ENCODE measurements around the gene VAT1. TPM values are rescaled to one million over a fixed set of nuclear protein-coding genes. Genes with fewer than 3 reads are reported as not detected.

Gene VAT1
- polyA plus RNA-seq, 1 donor from 2014 or later = 151 TPM

DNA sequence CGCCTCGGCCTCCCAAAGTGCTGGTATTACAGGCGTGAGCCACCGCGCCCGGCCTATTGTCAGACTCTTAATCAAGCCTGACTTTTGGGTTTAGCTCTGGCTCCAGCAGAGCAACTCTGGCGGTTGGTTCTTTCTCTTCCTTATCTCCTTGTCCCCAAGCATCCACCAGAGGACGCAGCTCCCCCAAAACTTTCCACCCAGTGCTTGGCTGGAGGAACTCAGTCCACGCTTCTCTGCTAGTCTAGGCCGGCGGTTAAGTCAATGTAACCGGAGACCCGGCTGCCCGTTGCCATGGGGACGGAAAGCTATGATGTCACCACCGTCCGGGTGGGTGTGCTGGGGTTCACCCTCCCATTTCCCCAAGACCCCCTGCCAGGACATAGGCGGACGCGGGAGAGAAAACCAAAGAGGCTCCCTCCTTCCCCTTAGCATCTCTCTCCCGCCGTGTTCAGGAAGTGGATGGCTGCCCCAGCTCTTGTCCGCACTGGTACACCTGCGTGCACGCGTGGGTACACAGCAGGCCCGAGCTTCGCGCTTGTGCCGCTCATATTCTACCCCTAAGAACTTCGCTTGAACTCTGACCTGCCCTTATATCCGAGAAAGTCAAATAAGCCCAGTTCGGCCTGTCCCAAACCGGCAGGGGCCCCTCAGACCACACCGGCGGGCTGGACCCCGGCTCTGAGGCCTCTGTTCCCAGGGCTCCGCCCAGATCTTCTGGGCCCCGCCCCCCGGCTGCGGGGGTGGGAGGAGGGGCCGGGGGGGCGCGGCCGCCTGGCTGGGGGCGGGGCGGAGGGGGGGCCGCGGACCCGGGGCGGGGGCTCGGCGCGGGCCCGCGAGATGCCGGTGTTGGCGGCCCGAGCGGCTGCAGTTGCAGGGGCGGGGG, 2.5 kb upstream of the VAT1 start, which contains the start of gene RND2:
Gene RND2 (plus strand): TSS at position 825 of the 883 bp plus-strand sequence. CDS start 117 bp downstream, outside the sequence.
- Histone ChIP-seq H3K27me3 (ENCODE audit: insufficient read depth, low read depth, low read length) (no peaks in the 10 kb centered on the region), H2AFZ (ENCODE audit: low read depth, low read length) (peak within 1 kb of the TSS; percentile 90), H3K79me2 (replicated peaks; ENCODE audit: insufficient read depth, low read length) (peaks cover 38% of the 10 kb centered on the region), H4K20me1 (ENCODE audit: insufficient read depth) (peaks cover 4% of the 10 kb centered on the region), H3K4me2 (ENCODE audit: low read length) (peak within 1 kb of the TSS; percentile 84), H3K9ac (ENCODE audit: low read length) (peak within 1 kb of the TSS; percentile 92), H3K4me3 (ENCODE audit: low read length) (peak within 1 kb of the TSS; percentile 83), H3K9me2 (ENCODE audit: insufficient read depth, low read length) (no peaks in the 10 kb centered on the region), H3K27ac (ENCODE audit: low read length) (peak within 1 kb of the TSS; percentile 95), H3F3A (ENCODE audit: insufficient read depth, low read length, poor library complexity, severe bottlenecking) (peaks cover 5% of the 10 kb centered on the region), H3K9me3 (ENCODE audit: low read length) (no peaks in the 10 kb centered on the region), H3K36me3 (ENCODE audit: insufficient read depth, low read length) (no peaks in the 10 kb centered on the region)
- TF ChIP-seq, protein P1, sequence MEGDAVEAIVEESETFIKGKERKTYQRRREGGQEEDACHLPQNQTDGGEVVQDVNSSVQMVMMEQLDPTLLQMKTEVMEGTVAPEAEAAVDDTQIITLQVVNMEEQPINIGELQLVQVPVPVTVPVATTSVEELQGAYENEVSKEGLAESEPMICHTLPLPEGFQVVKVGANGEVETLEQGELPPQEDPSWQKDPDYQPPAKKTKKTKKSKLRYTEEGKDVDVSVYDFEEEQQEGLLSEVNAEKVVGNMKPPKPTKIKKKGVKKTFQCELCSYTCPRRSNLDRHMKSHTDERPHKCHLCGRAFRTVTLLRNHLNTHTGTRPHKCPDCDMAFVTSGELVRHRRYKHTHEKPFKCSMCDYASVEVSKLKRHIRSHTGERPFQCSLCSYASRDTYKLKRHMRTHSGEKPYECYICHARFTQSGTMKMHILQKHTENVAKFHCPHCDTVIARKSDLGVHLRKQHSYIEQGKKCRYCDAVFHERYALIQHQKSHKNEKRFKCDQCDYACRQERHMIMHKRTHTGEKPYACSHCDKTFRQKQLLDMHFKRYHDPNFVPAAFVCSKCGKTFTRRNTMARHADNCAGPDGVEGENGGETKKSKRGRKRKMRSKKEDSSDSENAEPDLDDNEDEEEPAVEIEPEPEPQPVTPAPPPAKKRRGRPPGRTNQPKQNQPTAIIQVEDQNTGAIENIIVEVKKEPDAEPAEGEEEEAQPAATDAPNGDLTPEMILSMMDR (IDR thresholded peaks at IDR 0.05; ENCODE audit: poor library complexity, severe bottlenecking) = peak; percentile 97
- TF ChIP-seq, protein P2, sequence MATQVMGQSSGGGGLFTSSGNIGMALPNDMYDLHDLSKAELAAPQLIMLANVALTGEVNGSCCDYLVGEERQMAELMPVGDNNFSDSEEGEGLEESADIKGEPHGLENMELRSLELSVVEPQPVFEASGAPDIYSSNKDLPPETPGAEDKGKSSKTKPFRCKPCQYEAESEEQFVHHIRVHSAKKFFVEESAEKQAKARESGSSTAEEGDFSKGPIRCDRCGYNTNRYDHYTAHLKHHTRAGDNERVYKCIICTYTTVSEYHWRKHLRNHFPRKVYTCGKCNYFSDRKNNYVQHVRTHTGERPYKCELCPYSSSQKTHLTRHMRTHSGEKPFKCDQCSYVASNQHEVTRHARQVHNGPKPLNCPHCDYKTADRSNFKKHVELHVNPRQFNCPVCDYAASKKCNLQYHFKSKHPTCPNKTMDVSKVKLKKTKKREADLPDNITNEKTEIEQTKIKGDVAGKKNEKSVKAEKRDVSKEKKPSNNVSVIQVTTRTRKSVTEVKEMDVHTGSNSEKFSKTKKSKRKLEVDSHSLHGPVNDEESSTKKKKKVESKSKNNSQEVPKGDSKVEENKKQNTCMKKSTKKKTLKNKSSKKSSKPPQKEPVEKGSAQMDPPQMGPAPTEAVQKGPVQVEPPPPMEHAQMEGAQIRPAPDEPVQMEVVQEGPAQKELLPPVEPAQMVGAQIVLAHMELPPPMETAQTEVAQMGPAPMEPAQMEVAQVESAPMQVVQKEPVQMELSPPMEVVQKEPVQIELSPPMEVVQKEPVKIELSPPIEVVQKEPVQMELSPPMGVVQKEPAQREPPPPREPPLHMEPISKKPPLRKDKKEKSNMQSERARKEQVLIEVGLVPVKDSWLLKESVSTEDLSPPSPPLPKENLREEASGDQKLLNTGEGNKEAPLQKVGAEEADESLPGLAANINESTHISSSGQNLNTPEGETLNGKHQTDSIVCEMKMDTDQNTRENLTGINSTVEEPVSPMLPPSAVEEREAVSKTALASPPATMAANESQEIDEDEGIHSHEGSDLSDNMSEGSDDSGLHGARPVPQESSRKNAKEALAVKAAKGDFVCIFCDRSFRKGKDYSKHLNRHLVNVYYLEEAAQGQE (IDR thresholded peaks at IDR 0.05; ENCODE audit: borderline replicate concordance) = peak; percentile 53
- peak; percentile 97 for TF ChIP-seq RAD21 (conservative IDR thresholded peaks at IDR 0.05)
- peak; percentile 95 for TF ChIP-seq MXI1 (conservative IDR thresholded peaks at IDR 0.05; ENCODE audit: poor library complexity, severe bottlenecking)
- peak; percentile 61 for TF ChIP-seq EP300 (conservative IDR thresholded peaks at IDR 0.05; ENCODE audit: poor library complexity, severe bottlenecking)
- TF ChIP-seq TAF1 (IDR thresholded peaks at IDR 0.05; ENCODE audit: low read depth) = peak; percentile 54
- TF ChIP-seq SMC3 (conservative IDR thresholded peaks at IDR 0.05; ENCODE audit: poor library complexity) = peak; percentile 99
- peak; percentile 63 for TF ChIP-seq POLR2AphosphoS5 (IDR thresholded peaks at IDR 0.05)
- TF ChIP-seq EZH2 (IDR thresholded peaks at IDR 0.05; ENCODE audit: borderline replicate concordance, insufficient read depth, low read length, poor library complexity, severe bottlenecking) = no peak

DNA sequence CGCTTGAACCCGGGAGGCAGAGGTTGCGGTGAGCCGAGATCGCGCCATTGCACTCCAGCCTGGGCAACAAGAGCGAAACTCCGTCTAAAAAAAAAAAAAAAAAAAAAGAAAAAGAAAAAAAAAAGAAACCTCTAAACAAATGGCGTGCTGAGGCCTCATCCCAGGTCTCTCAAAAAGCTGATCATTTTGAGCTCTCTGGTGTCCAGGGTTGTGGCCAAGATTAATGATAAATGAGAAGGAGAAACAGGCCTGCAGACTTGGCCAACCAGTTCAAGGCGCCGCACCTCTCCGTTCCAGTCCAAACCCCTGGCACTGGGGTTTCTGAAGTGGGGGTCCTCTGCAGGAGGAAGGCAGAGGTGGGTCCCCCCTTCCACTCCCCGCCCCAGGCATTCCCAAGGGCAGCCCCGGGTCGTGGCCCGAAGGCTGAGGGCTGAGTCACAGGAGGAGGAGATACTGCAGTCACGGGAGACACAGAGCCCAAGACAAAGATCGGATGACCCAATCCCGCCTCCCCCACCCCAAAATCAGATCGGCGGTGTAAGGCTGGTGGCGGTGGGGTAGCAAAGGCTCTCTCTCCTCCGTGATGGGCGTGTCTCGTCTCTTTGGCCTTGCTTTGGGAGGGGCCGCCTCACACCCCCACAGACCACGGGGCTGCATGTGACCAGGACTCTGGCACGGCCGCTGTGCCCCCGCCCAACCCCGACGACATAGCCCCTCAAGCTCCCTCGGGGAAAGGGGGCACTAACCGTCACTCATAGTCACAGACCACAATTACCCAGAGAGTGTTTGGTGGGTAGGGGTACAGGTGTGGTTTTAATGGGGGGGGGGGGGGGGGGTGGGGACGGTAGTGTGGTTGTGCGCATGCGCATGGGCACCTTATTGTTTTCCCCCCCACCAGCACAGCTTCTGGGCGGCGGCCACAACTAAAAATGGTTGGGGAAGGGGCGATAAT, 1.1 kb downstream of the VAT1 start:
- H2AFZ ChIP-seq (ENCODE audit: low read depth, low read length) = peak overlapping the region; percentile 75
- H3K27ac ChIP-seq (ENCODE audit: low read length) = peak overlapping the region; percentile 95
- no peaks in the 10 kb centered on the region for H3K9me3 ChIP-seq (ENCODE audit: low read length)
- peaks cover 66% of the 10 kb centered on the region for H3K79me2 ChIP-seq (replicated peaks; ENCODE audit: insufficient read depth, low read length)
- TF ChIP-seq SMC3 (conservative IDR thresholded peaks at IDR 0.05; ENCODE audit: poor library complexity) = no peak
- TF ChIP-seq EZH2 (IDR thresholded peaks at IDR 0.05; ENCODE audit: borderline replicate concordance, insufficient read depth, low read length, poor library complexity, severe bottlenecking) = no peak
- TF ChIP-seq RAD21 (conservative IDR thresholded peaks at IDR 0.05) = no peak
- TF ChIP-seq MXI1 (conservative IDR thresholded peaks at IDR 0.05; ENCODE audit: poor library complexity, severe bottlenecking) = no peak
- TF ChIP-seq POLR2AphosphoS5 (IDR thresholded peaks at IDR 0.05) = peak; percentile 26
- H3F3A ChIP-seq (ENCODE audit: insufficient read depth, low read length, poor library complexity, severe bottlenecking) = peaks cover 5% of the 10 kb centered on the region
- no peaks in the 10 kb centered on the region for H3K27me3 ChIP-seq (ENCODE audit: insufficient read depth, low read depth, low read length)
- no peaks in the 10 kb centered on the region for H3K36me3 ChIP-seq (ENCODE audit: insufficient read depth, low read length)
- peak overlapping the region; percentile 94 for H3K4me2 ChIP-seq (ENCODE audit: low read length)
- H3K9me2 ChIP-seq (ENCODE audit: insufficient read depth, low read length) = no peaks in the 10 kb centered on the region
- H3K4me3 ChIP-seq (ENCODE audit: low read length) = peak overlapping the region; percentile 80
- peaks cover 4% of the 10 kb centered on the region for H4K20me1 ChIP-seq (ENCODE audit: insufficient read depth)
- peak overlapping the region; percentile 96 for H3K9ac ChIP-seq (ENCODE audit: low read length)

All from neural cell (in vitro differentiated cells).